HepG2 (cell line): ENCODE measurements around the gene ELMO2. TPM values are rescaled to one million over a fixed set of nuclear protein-coding genes. Genes with fewer than 3 reads are reported as not detected.

Experiments
- E2F1 ChIP-seq: sonication (generic); formaldehyde crosslinking; IDR thresholded peaks from 2 replicates; pipeline ENCODE4 v1.5.0; 2020; ENCODE audit warnings: missing genetic modification reagents
- LCORL ChIP-seq, 2 experiments: fragments of 450-650 bp in 1 of 2; sonication (generic) in 1 of 2; formaldehyde crosslinking in 1 of 2; IDR thresholded peaks; 2 replicates each; pipeline versions ENCODE4 v1.5.0 to v1.6.1; 2017 to 2020; ENCODE audit warnings: antibody characterized with exemption in 1 of 2, missing genetic modification reagents in 1 of 2
- SIN3A ChIP-seq: IDR thresholded peaks from 2 replicates; pipeline ENCODE4 v1.6.1; 2011; ENCODE audit warnings: low read depth, mild to moderate bottlenecking, control low read depth, low read length, borderline replicate concordance
- SIX1 ChIP-seq: sonication (generic); formaldehyde crosslinking; IDR thresholded peaks from 2 replicates; pipeline ENCODE4 v1.4.0; 2020; ENCODE audit warnings: missing genetic modification reagents, borderline replicate concordance
- SOX6 ChIP-seq, 2 experiments: fragments of 450-650 bp in 1 of 2; sonication (generic) in 1 of 2; formaldehyde crosslinking in 1 of 2; IDR thresholded peaks; 2 replicates each; pipeline versions ENCODE4 v1.4.0 to v1.6.1; 2017 to 2020; ENCODE audit warnings: antibody characterized with exemption in 1 of 2, mild to moderate bottlenecking in 1 of 2, missing genetic modification reagents in 1 of 2
- SP4 ChIP-seq: sonication (generic); formaldehyde crosslinking; IDR thresholded peaks from 2 replicates; pipeline ENCODE4 v1.8.1; 2023; ENCODE audit warnings: mild to moderate bottlenecking, missing genetic modification reagents
- SRY ChIP-seq: sonication (generic); formaldehyde crosslinking; IDR thresholded peaks from 2 replicates; pipeline ENCODE4 v1.8.0; 2022; ENCODE audit warnings: mild to moderate bottlenecking, missing genetic modification reagents
- TAF1 ChIP-seq: sonication (generic); formaldehyde crosslinking; IDR thresholded peaks from 2 replicates; pipeline ENCODE4 v1.4.0; 2020; ENCODE audit warnings: missing genetic modification reagents
- ZBTB25 ChIP-seq: IDR thresholded peaks from 2 replicates; pipeline ENCODE4 v1.6.1; 2018; ENCODE audit warnings: missing genetic modification reagents
- ZFP37 ChIP-seq: sonication (generic); formaldehyde crosslinking; IDR thresholded peaks from 2 replicates; pipeline ENCODE4 v1.4.0; 2020; ENCODE audit warnings: missing genetic modification reagents, borderline replicate concordance
- ZHX2 ChIP-seq, 2 experiments: sonication (generic) in 1 of 2; formaldehyde crosslinking in 1 of 2; IDR thresholded peaks; 2 replicates each; pipeline versions ENCODE4 v1.6.1 to v1.9.0; 2014 to 2022; ENCODE audit warnings: antibody characterized with exemption in 1 of 2, borderline replicate concordance in 1 of 2, inconsistent platforms in 1 of 2, low read depth in 1 of 2, missing genetic modification reagents in 1 of 2
- ZNF335 ChIP-seq: sonication (generic); formaldehyde crosslinking; IDR thresholded peaks from 2 replicates; pipeline ENCODE4 v1.4.0; 2020; ENCODE audit warnings: missing genetic modification reagents
- ZNF670 ChIP-seq: sonication (generic); formaldehyde crosslinking; IDR thresholded peaks from 2 replicates; pipeline ENCODE4 v1.8.0; 2022; ENCODE audit warnings: mild to moderate bottlenecking, missing genetic modification reagents, borderline replicate concordance
- ZNF687 ChIP-seq: sonication (generic); formaldehyde crosslinking; IDR thresholded peaks from 2 replicates; pipeline ENCODE4 v1.5.1; 2020; ENCODE audit warnings: mild to moderate bottlenecking, missing genetic modification reagents, moderate library complexity
- ZNF740 ChIP-seq: sonication (generic); formaldehyde crosslinking; IDR thresholded peaks from 2 replicates; pipeline ENCODE4 v1.4.0; 2020; ENCODE audit warnings: missing genetic modification reagents
- polyA plus RNA-seq, 8 experiments: library from polyadenylated mRNA; depleted of rRNA in 3 of 8; stranded (reverse) in 7 of 8; unstranded in 1 of 8; fragments of >200 nt; fragmentation: Illumina TruSeq in 4 of 8; extraction: Trizol in 4 of 8; gene quantifications; 2 replicates each; pipeline versions ENCODE4 v1.2.1 to v1.2.3, GENCODE V29; 2011 to 2016; ENCODE audit warnings: low read depth in 4 of 8, missing spikeins in 1 of 8, mixed read lengths in 1 of 8; ENCODE audit not compliant: insufficient read depth in 1 of 8
- total RNA-seq, 5 experiments: library from RNA; depleted of rRNA; stranded (reverse); fragments of >200 nt; fragmentation: Illumina TruSeq; extraction: Trizol; gene quantifications; 2 replicates each; pipeline ENCODE4 v1.2.3, GENCODE V29; 2016; ENCODE audit warnings: low read depth in 1 of 5

ELMO2 gene
- total and polyA plus RNA-seq, 2 of the 13 experiments (the other 11 are each of a cell fraction or from before 2014, with no cell fraction given) = 30.6 to 35.7 TPM

GRCh38 chr20:46343348-46343974 lies 63.0 kb downstream of the ELMO2 start (continued):
- TF ChIP-seq SRY (CRISPR knock-in tag) = no peak
- no peak for TF ChIP-seq LCORL (IDR thresholded peaks at IDR 0.05)
- no peak for TF ChIP-seq LCORL (CRISPR knock-in tag; IDR thresholded peaks at IDR 0.05)
- TF ChIP-seq SIX1 = peak; percentile 44; the same call in 1 of the 2 replicates
- TF ChIP-seq ZNF687 (CRISPR knock-in tag) = peak; percentile 32; the same call in 1 of the 2 replicates
- TF ChIP-seq SOX6 (IDR thresholded peaks at IDR 0.05) = no peak
- no peak for TF ChIP-seq SOX6 (CRISPR knock-in tag; IDR thresholded peaks at IDR 0.05)
- TF ChIP-seq ZNF670 (CRISPR knock-in tag) = no peak
- TF ChIP-seq SIN3A = no peak
- TF ChIP-seq TAF1 = no peak
- 0 out of 2 replicates have a peak, but pooled peaks have one; percentile 38 for TF ChIP-seq SP4 (CRISPR knock-in tag)
- TF ChIP-seq ZHX2 (IDR thresholded peaks at IDR 0.05; ENCODE audit: low read depth) = no peak
- TF ChIP-seq ZHX2 (CRISPR knock-in tag; IDR thresholded peaks at IDR 0.05; ENCODE audit: borderline replicate concordance) = no peak
- no peak for TF ChIP-seq E2F1 (CRISPR knock-in tag)
- TF ChIP-seq ZNF335 (CRISPR knock-in tag) = no peak
- no peak for TF ChIP-seq ZFP37
- no peak for TF ChIP-seq ZBTB25 (CRISPR knock-in tag)
- TF ChIP-seq ZNF740 = no peak
